PC-3 (cell line): ENCODE data around the gene RESP18. TPM values are rescaled to one million over a fixed set of nuclear protein-coding genes. Genes with fewer than 3 reads are reported as not detected.
"Not testable (repeated sequence)": the region's sequence is repeated elsewhere in the genome, so short reads cannot be mapped to it uniquely, and the experiment has no call there.

ENCODE experiments used
- ATAC-seq: fragments of 200-7000 bp; cut with Tn5 transposase; 2 replicates; pipeline ENCODE4 v1.9.1; 2020; ENCODE audit warnings: mild to moderate bottlenecking, moderate library complexity
- BruUV-seq: library from RNA; stranded (reverse); fragments of 400-500 nt; replicated peaks from 2 replicates; lab custom pipeline; 2021; lab: Mats Ljungman, UMichigan
- CTCF ChIA-PET: fragments of 300-600 bp; sonication (Branson Sonifier 250); formaldehyde crosslinking; loops from one replicate; lab custom pipeline; 2022; ENCODE audit warnings: antibody characterized with exemption; lab: Charles Lee
- POLR2A ChIA-PET: fragments of 300-600 bp; sonication (Branson Sonifier 250); formaldehyde crosslinking; loops from one replicate; lab custom pipeline; 2022; ENCODE audit warnings: antibody characterized with exemption; ENCODE audit not compliant: unreplicated experiment; lab: Charles Lee
- DNase-seq: peaks from one replicate; pipeline ENCODE4 v3.0.0-alpha.2; 2015
- H2AFZ ChIP-seq: fragments of 300-600 bp; sonication (generic); 2 replicates; pipeline ENCODE4 v1.6.0; 2016; ENCODE audit warnings: antibody characterized with exemption, low read length
- H3F3A ChIP-seq: fragments of 300-600 bp; sonication (generic); one replicate; pipeline ENCODE4 v1.6.0; 2017; ENCODE audit warnings: antibody characterized with exemption, low read length, control low read depth, mild to moderate bottlenecking; ENCODE audit not compliant: unreplicated experiment
- H3K27ac ChIP-seq: fragments of 300-600 bp; sonication (generic); 2 replicates; pipeline ENCODE4 v1.5.1; 2016; ENCODE audit warnings: mild to moderate bottlenecking, low read length
- H3K27me3 ChIP-seq: fragments of 300-600 bp; sonication (generic); 2 replicates; pipeline ENCODE4 v1.6.1; 2016; ENCODE audit warnings: low read length, mixed read lengths
- H3K36me3 ChIP-seq: fragments of 300-600 bp; sonication (generic); 2 replicates; pipeline ENCODE4 v1.6.1; 2016; ENCODE audit warnings: low read depth, mixed run types, low read length, mixed read lengths
- H3K4me1 ChIP-seq: fragments of 300-600 bp; sonication (generic); 2 replicates; pipeline ENCODE4 v1.5.1; 2016; ENCODE audit warnings: low read length; ENCODE audit not compliant: insufficient read depth
- H3K4me2 ChIP-seq: fragments of 300-600 bp; sonication (generic); 2 replicates; pipeline ENCODE4 v1.6.0; 2016; ENCODE audit warnings: low read length
- H3K4me3 ChIP-seq: fragments of 300-600 bp; sonication (generic); 2 replicates; pipeline ENCODE4 v1.5.1; 2016; ENCODE audit warnings: mild to moderate bottlenecking, low read length, mixed read lengths
- H3K79me2 ChIP-seq: fragments of 300-600 bp; sonication (generic); 2 replicates; pipeline ENCODE4 v1.6.1; 2017; ENCODE audit warnings: low read length, mixed read lengths
- H3K9ac ChIP-seq: fragments of 300-600 bp; sonication (generic); 2 replicates; pipeline ENCODE4 v1.6.0; 2016; ENCODE audit warnings: mild to moderate bottlenecking, low read length
- H3K9me2 ChIP-seq: fragments of 300-600 bp; sonication (generic); replicated peaks from 2 replicates; pipeline ENCODE4 v1.6.1; 2016; ENCODE audit warnings: mixed run types, low read length, mixed read lengths
- H3K9me3 ChIP-seq: fragments of 300-600 bp; sonication (generic); 2 replicates; pipeline ENCODE4 v1.6.1; 2016; ENCODE audit warnings: low read length, mixed read lengths
- H4K20me1 ChIP-seq: fragments of 300-600 bp; sonication (generic); 2 replicates; pipeline ENCODE4 v1.6.1; 2016; ENCODE audit warnings: low read length, mixed read lengths
- CTCF ChIP-seq: fragments of 300-600 bp; sonication (generic); conservative IDR thresholded peaks from 2 replicates; pipeline ENCODE4 v1.5.1; 2017; ENCODE audit warnings: antibody characterized with exemption, low read depth, mild to moderate bottlenecking, low read length
- EZH2 ChIP-seq: fragments of 300-600 bp; sonication (generic); IDR thresholded peaks from one replicate; pipeline ENCODE4 v1.6.1; 2017; ENCODE audit warnings: antibody characterized with exemption, mild to moderate bottlenecking, low read length; ENCODE audit not compliant: unreplicated experiment
- EZH2phosphoT487 ChIP-seq: fragments of 300-600 bp; sonication (generic); IDR thresholded peaks from 2 replicates; pipeline ENCODE4 v1.6.1; 2018; ENCODE audit warnings: mild to moderate bottlenecking, antibody characterized with exemption, low read length, borderline replicate concordance
- intact Hi-C: fragments of 100-400 bp; cut with micrococcal nuclease; formaldehyde crosslinking; loops from 2 replicates; pipeline ENCODE4 v1.9.0; 2023
- total RNA-seq: library from RNA; depleted of rRNA; stranded (reverse); fragments of >200 nt; gene quantifications from 2 replicates; pipeline ENCODE4 v1.2.3, GENCODE V29; 2014

Gene RESP18
- total RNA-seq, 1 experiment from 2014 or later: not detected

- ATAC-seq: no peak
- intact Hi-C loops: no loop called here
- no peak overlapping the region for H3K4me3 ChIP-seq
- TF ChIP-seq EZH2phosphoT487 (no peak), CTCF (no peak), EZH2 (no peak)
- no peaks in the 10 kb centered on the region for H3K79me2 ChIP-seq
- H3K9me3 ChIP-seq: no peaks in the 10 kb centered on the region
- BruUV-seq: no TSS peak
- 0 out of 2 replicates have a peak, but pooled peaks cover 3% of the 10 kb centered on the region for H3K27me3 ChIP-seq
- H3K9me2 ChIP-seq: no peaks in the 10 kb centered on the region
- no peaks in the 10 kb centered on the region for H3K36me3 ChIP-seq
- POLR2A ChIA-PET: no interaction called here
- H4K20me1 ChIP-seq: no peaks in the 10 kb centered on the region
- peak overlapping the region; percentile 19; the same call in 1 of the 2 replicates for H3K4me2 ChIP-seq
- H3K4me1 ChIP-seq: no peaks in the 10 kb centered on the region
- H3K27ac ChIP-seq: no peak overlapping the region
- peak; percentile 36 for DNase-seq
- H2AFZ ChIP-seq: no peak overlapping the region
- CTCF ChIA-PET: interaction anchor here (0.6 kb wide), 1 partner anchor 285 kb away, joined by 3 read pairs; no protein-coding TSS in a partner anchor
- H3F3A ChIP-seq: no peaks in the 10 kb centered on the region
- no peak overlapping the region for H3K9ac ChIP-seq
These were observed 17.6 kb downstream of the RESP18 start for GRCh38 chr2:219314804-219315468.

- ATAC-seq, H3K4me3 ChIP-seq, H3K27me3 ChIP-seq, BruUV-seq, intact Hi-C loops, DNase-seq, H3K79me2 ChIP-seq, H2AFZ ChIP-seq, H3K9ac ChIP-seq, H3K9me3 ChIP-seq, POLR2A ChIA-PET, H3K9me2 ChIP-seq, H4K20me1 ChIP-seq, H3K4me1 ChIP-seq, H3F3A ChIP-seq, H3K36me3 ChIP-seq, H3K27ac ChIP-seq, H3K4me2 ChIP-seq, CTCF ChIA-PET: not testable (repeated sequence)
These were observed 19.8 kb downstream of the RESP18 start for GRCh38 chr2:219312683-219313263.

GRCh38 chr2:219309278-219309677 is 23.3 kb downstream of the RESP18 start, which contains the start of gene PTPRN:
Gene PTPRN, minus strand, starts transcription at chr2:219309401. Its CDS starts 69 bp downstream, at chr2:219309332.
- BruUV-seq: no TSS peak
- ATAC-seq (no peak), DNase-seq (no peak)
- H2AFZ ChIP-seq: peak within 1 kb of the TSS; percentile 60; the same call in 1 of the 2 replicates
- peak within 1 kb of the TSS; percentile 57 for H3K4me3 ChIP-seq
- ChIA-PET POLR2A (no interaction called here), CTCF (no interaction called here)
- H3F3A ChIP-seq: no peaks in the 10 kb centered on the region
- H3K27ac ChIP-seq: no peak within 1 kb of the TSS
- no peak within 1 kb of the TSS for H3K9ac ChIP-seq
- H3K79me2 ChIP-seq: no peaks in the 10 kb centered on the region
- TF ChIP-seq EZH2 (no peak), EZH2phosphoT487 (no peak), CTCF (no peak)
- no peaks in the 10 kb centered on the region for H3K36me3 ChIP-seq
- no peaks in the 10 kb centered on the region for H4K20me1 ChIP-seq
- no peaks in the 10 kb centered on the region for H3K9me3 ChIP-seq
- peaks cover 13% of the 10 kb centered on the region for H3K4me1 ChIP-seq
- peak within 1 kb of the TSS; percentile 77 for H3K4me2 ChIP-seq
- intact Hi-C loops: no loop called here
- H3K9me2 ChIP-seq: no peaks in the 10 kb centered on the region
- peaks cover 8% of the 10 kb centered on the region; the same call in 1 of the 2 replicates for H3K27me3 ChIP-seq
